NCI-H2171 treated with DMSO at 0.1 percent for 48 hours (cell line): Measurements from ENCODE around the gene FAM25G.
"Not testable (repeated sequence)": the region's sequence is repeated elsewhere in the genome, so short reads cannot be mapped to it uniquely, and the experiment has no call there.

Source experiments
- DNase-seq: peaks from one replicate; lab custom pipeline; 2025; lab: John Stamatoyannopoulos, UW

FAM25G gene

GRCh38 chr10:47491600-47491999, at the start of gene FAM25G:
TSS of gene FAM25G (minus strand) at chr10:47491700. CDS start at chr10:47491674, 26 bp downstream.
- not testable (repeated sequence) for DNase-seq

GRCh38 chr10:47536430-47536829, 44.9 kb upstream of the FAM25G start:
- not testable (repeated sequence) for DNase-seq

DNA sequence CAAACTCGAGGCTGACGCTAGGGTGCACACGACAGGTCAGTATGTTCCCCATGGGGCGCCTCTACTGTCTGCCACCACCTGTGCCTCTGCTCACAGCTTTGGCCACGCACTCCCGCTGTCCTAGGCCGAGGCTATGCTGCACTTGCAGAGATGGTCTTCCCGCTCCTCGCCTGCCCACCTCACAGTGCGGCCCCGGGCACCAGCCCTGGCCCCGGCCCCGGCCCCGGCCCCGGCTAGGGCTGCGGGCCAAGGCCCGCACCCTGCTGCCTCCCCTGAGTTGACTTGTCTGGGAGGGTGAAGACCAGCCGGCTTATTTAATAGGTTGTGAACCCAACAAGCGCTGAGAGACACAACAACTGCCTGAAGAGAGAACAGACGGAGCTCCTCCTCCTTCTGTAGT, 32.0 kb upstream of the FAM25G start, which contains the start of gene AGAP9:
Gene AGAP9 (minus strand): TSS at position 164 of the 400 bp plus-strand sequence. CDS start 112 bp downstream, at position 52.
- not testable (repeated sequence) for DNase-seq

- DNase-seq = not testable (repeated sequence)
These were observed 10.8 kb upstream of the FAM25G start for GRCh38 chr10:47502313-47502712.

DNA sequence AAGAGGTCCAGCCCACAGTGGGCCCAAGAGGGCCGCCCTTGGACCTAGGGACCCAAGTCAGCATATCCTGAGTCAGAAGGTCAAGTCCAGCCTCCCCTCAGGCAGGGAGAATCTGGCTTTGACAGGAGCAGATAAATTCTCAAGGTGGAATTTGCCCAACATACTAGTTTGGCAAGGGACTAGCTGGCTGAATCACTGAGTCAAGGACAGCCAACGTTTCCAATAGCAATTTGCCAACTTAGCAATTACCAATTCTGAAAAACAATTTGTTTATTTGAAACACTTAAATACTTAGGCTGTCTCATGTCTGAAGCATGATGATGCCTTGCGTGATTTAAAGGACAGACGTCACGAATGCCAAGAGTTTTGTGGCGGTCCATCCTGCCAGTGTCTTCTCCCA, 2.7 kb upstream of the FAM25G start:
- not testable (repeated sequence) for DNase-seq

GRCh38 chr10:47489630-47490029, 1.9 kb downstream of the FAM25G start:
- not testable (repeated sequence) for DNase-seq

GRCh38 chr10:47485943-47486342, 5.6 kb downstream of the FAM25G start:
- DNase-seq = not testable (repeated sequence)

DNA sequence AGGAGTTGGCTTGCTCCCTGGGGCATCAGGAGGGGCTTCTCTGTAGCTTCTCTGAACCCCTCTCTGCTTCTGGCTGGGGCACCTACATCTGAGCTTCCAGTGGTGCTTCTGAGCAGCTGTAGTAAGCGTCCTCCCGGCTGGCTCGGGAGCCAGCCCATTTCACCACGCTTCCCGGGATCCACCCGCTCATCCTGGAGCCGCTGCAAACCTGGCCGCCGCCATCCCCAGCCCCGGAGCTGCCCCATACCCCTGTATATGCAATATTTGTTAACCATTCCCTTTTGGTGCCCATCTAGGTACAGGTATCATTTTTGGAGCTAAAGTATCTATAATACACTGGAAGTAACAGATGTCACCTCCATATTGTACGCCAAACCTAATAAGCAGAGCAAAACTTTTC, 6.7 kb downstream of the FAM25G start:
- DNase-seq = not testable (repeated sequence)

DNA sequence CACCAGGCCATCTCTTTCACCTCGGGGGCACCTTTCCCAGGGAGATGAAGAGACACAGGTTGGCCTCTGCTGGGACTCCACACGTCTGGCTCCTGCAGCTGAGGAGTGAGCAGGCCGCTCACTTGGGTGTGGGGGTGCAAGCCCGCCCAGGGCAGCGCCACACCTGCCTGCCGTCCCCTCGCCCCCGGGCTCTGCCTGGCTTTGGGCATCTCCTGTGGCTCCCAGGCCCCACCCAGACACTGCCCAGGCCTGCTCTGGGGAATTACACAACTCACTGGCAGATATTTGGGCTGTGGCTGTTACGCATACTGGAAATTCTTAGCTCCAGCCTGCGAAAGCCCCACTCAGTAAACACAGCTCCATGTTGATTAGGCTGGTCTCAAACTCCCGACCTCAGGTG, 7.6 kb downstream of the FAM25G start, which contains the start of gene ANXA8:
Gene ANXA8 (minus strand): TSS at position 193 of the 400 bp plus-strand sequence. CDS start 182 bp downstream, at position 11.
- DNase-seq = not testable (repeated sequence)

DNA sequence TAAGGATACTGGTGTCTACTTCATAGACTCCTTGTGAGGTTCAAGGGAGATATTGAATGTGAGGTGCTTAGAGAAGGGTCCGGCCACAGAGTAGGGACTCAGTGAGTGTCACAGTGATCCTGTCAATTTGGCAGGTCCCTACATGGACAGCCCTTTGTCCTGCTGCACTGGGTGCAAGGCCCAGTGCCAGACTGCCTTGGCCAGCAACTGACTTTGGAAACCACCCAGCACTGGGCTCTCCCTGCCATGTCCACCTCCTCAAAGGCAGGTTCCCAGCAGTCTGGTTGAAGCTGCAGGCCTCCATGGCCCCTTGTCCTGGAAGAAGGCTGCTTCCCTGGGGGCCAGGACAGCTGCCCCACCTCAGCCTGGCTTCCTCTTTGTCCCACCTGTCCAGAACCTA, 9.1 kb downstream of the FAM25G start:
- not testable (repeated sequence) for DNase-seq

DNA sequence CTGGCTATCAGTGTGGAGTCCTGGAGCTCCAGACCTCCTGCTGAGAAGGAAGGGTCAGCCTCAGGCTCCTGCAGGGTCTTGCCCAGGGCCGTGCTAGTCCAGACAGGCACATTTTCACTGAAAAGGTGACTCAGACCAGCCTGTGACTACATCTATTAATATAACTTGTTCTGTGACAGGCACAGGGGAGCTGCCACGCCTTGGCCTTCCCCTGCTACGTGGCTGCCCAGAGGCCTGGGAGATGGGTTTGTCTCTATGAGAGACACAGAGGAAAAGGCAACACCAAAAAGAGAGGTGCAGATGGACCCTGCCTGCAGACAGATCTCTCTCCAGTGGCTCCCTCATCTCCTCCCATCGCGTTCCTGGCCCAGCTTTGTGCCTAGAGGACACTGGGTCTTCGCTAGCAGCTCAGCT, 9.7 kb downstream of the FAM25G start:
- not testable (repeated sequence) for DNase-seq

- DNase-seq = not testable (repeated sequence)
These were observed 10.2 kb downstream of the FAM25G start for GRCh38 chr10:47481182-47481766.

DNA sequence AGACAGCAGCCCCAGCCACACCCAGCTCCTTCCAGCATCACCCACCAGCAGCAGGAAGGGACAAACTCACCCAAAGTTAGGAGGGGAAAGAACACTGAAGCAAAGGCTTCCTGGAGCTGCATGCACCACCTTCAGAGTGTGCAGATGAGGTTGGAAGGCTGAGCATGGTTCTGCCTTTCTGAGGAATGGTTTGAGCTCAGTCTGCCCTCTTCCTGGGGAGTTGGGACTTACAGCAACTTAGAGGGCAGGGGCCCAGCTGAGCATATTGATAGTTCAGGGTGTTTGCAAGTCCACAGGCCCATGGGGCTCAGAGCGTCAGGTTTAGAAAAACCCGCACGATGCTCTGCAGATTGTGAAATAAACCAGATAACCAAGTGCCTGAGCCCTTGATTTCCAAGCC, 11.4 kb downstream of the FAM25G start:
- DNase-seq = not testable (repeated sequence)

GRCh38 chr10:47478114-47478513, 13.4 kb downstream of the FAM25G start:
- not testable (repeated sequence) for DNase-seq

DNA sequence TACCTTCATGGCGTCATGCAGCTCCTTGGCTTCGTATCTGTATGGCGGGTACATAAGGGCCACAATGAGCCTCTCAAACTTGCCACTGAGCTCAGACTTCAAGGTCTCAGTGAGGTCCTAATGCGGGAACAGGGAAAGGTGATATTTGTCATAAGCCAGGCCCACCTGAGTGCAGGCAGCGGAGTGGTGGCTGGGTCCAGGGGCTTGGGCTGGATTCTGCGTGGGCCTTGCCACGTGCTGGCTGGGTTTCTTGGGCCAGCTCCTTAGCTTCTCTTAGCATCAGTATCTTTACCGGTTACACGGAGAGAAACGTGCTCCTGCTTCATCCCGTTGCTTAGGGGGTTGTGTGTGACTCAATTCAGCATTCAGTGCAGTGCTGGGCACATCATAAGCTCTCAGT, 14.4 kb downstream of the FAM25G start:
- not testable (repeated sequence) for DNase-seq

DNA sequence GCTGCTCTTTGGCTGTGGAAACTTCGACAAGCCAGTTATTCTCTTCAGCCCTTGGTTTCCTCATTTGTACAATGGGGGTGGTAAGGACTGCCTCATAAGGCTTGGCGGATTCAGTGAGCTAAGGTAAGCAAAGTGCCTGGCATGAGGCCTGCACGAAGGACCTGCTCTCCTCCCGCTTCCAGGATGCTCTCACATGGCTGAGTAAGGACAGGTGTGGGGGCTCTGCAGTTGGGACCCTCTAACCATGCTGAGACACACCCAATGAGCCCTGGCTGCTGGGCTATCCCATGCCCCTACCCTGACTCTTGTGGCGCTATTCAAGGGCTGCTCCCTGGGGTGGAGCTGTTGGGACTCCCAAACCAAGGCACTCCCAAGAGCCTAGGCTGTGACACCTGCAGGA, 16.4 kb downstream of the FAM25G start:
- not testable (repeated sequence) for DNase-seq

DNA sequence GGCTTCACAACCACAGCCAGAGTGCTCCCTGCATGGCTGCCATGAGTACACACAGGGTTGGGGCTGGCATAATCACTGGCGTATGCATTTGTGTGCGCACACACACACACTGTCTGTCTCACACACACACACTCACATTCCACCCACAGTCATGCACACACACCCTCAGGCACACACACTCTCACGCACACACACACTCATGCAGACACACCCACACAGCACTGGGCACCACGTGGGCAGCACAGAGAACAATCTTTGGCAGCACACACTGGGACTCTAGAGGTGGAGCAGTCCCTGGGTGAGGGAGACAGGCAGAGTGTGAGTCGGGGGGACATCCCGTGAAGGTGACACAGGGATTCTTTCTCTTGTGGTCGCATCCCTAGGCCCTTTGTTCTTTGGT, 18.0 kb downstream of the FAM25G start:
- DNase-seq = not testable (repeated sequence)

DNA sequence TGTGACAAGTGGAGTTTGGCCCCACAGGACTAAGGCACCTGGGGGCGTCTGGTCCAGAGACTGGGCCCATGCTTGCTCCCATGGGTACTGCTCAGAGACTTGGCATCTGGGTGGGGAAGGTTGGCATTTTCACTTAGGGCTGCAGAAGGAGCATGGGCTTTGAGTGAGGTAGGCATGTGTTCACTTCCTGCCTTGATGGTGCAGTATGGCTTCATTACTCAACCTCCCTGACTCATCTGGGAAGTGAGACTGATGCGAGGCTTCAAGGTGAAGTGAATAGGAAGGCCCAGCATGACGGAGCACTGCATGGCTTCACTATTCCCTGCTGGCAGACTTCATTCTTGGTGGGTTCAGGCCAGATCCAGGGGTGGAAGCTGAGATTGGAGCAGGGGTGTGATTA, 18.9 kb downstream of the FAM25G start:
- DNase-seq = not testable (repeated sequence)

- DNase-seq = not testable (repeated sequence)
These were observed 19.4 kb downstream of the FAM25G start for GRCh38 chr10:47472072-47472471.

DNA sequence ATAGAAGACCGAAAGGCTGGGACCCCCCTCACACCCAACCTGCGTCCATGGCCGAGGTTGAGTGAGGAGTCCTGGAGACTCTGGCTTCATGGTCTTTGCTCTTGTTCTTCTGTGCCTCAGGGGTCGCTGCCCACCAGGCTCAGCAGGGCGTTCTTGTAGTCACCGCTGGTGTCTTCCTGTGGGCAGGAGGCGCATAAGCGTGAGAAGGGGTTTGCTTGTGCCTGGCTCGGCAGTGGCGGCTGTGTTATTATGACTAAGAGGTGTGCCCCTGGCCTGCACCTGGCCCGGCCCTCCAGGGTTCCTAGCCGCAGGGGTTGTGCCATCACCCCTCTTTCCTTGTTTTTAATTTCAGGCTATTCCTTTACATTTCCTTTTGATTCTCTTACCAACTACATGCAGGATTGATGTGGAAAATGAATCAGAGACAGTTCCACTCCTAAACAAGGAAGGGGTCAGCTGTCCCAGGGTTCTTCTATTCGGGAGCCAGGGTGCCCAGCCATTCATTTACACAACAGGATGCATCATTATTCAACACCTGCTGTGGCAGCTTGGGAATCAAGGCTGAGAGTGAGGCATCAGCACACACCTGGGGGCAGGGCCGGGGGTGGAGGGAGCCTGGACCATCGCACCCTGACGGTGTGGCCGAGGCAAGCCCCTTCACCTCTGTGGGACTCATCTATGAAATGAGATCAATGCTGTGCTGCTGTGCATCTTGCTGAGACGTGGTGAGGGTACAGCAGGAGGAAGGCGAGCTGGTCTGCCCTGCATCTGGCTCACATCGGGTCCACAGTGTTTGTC, 22.6 kb downstream of the FAM25G start:
- not testable (repeated sequence) for DNase-seq

GRCh38 chr10:47467957-47468356, 23.5 kb downstream of the FAM25G start:
- DNase-seq = not testable (repeated sequence)

DNA sequence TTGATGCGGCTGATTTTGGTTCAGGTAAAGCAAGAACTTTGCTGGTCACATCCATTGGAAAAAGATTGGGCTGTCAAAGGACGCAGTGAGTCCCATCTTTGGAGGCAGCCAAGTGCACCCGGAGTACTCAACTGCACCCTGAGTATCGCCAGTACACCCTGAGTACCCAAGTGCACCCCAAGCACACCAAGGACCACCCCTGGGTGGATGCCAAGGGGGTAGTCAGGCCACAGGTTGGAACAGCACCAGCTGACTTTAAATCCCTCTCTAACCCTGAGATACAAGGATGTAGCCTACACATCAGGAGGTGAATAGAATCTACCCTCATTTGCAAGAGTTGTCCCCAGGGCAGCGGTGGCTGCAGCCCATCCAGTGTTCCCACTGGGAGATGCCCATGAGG, 24.0 kb downstream of the FAM25G start:
- not testable (repeated sequence) for DNase-seq
